SK-N-SH treated with all-trans-retinoic acid at 6 μM for 48 hours (cell line): Measurements from ENCODE around the gene HDAC1.

Source experiments
- BACH2 ChIP-seq: fragments of 250-450 bp; sonication (Bioruptor Pico); IDR thresholded peaks from 2 replicates; pipeline ENCODE4 v1.9.0; 2021; ENCODE audit warnings: mild to moderate bottlenecking, borderline replicate concordance
- CREB5 ChIP-seq: fragments of 250-450 bp; sonication (Bioruptor Pico); IDR thresholded peaks from 2 replicates; pipeline ENCODE4 v1.5.1; 2020; ENCODE audit warnings: low read depth, mild to moderate bottlenecking, moderate library complexity
- ESRRG ChIP-seq: fragments of 250-450 bp; sonication (Bioruptor Pico); IDR thresholded peaks from 2 replicates; pipeline ENCODE4 v1.6.1; 2021; ENCODE audit warnings: mild to moderate bottlenecking
- OSR1 ChIP-seq: fragments of 250-450 bp; sonication (Bioruptor Pico); IDR thresholded peaks from 2 replicates; pipeline ENCODE4 v1.8.0; 2022; ENCODE audit warnings: moderate library complexity, mild to moderate bottlenecking, inconsistent platforms
- RARB ChIP-seq: fragments of 250-450 bp; sonication (Bioruptor Pico); IDR thresholded peaks from 2 replicates; pipeline ENCODE4 v1.8.0; 2021; ENCODE audit warnings: mild to moderate bottlenecking, moderate library complexity
- TCF4 ChIP-seq: fragments of 250-450 bp; sonication (Bioruptor Pico); IDR thresholded peaks from 2 replicates; pipeline ENCODE4 v1.8.0; 2021; ENCODE audit warnings: mild to moderate bottlenecking, moderate library complexity, borderline replicate concordance
- ZNF70 ChIP-seq: fragments of 450-650 bp; formaldehyde crosslinking; IDR thresholded peaks from 2 replicates; pipeline ENCODE4 v1.5.0; 2020; ENCODE audit warnings: mild to moderate bottlenecking, moderate library complexity
- ZNF8 ChIP-seq: fragments of 450-650 bp; formaldehyde crosslinking; IDR thresholded peaks from 2 replicates; pipeline ENCODE4 v1.5.0; 2020; ENCODE audit warnings: mild to moderate bottlenecking, moderate library complexity

GRCh38 chr1:32346532-32347157, 54.8 kb downstream of the HDAC1 start:
- TF ChIP-seq ZNF8 (CRISPR knock-in tag) (no peak), OSR1 (no peak), CREB5 (CRISPR knock-in tag) (no peak), TCF4 (no peak), ESRRG (no peak), ZNF70 (CRISPR knock-in tag) (no peak), BACH2 (CRISPR knock-in tag) (no peak), RARB (CRISPR knock-in tag) (no peak)
